ENCODE measurements around the gene KCNA3.

Gene KCNA3

DNA sequence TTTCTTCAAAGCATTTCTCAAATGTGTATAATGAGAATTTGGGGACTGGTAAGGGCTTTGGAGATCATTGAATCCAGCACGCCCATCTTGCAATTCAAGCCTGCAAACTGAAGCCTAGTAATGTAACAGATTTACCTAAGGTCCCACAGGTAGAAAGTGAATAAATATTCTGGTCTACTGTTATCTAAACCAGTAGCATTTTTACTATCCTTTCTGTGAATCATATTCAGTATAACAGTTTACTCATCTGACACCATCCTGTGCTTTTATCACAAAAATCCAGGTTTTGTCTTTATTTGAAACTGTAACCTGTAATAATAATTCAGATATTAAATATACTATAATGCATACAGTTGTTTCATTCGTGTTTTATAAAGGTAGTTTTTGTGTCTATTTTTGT, 17.4 kb downstream of the KCNA3 start:
- TF ChIP-seq, protein P1, sequence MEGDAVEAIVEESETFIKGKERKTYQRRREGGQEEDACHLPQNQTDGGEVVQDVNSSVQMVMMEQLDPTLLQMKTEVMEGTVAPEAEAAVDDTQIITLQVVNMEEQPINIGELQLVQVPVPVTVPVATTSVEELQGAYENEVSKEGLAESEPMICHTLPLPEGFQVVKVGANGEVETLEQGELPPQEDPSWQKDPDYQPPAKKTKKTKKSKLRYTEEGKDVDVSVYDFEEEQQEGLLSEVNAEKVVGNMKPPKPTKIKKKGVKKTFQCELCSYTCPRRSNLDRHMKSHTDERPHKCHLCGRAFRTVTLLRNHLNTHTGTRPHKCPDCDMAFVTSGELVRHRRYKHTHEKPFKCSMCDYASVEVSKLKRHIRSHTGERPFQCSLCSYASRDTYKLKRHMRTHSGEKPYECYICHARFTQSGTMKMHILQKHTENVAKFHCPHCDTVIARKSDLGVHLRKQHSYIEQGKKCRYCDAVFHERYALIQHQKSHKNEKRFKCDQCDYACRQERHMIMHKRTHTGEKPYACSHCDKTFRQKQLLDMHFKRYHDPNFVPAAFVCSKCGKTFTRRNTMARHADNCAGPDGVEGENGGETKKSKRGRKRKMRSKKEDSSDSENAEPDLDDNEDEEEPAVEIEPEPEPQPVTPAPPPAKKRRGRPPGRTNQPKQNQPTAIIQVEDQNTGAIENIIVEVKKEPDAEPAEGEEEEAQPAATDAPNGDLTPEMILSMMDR (IDR thresholded peaks at IDR 0.05; ENCODE audit: borderline replicate concordance, insufficient read depth, low read depth, low read length), result no peak
- H3K4me3 ChIP-seq (ENCODE audit: low read depth, low read length), result no peak overlapping the region

DNA sequence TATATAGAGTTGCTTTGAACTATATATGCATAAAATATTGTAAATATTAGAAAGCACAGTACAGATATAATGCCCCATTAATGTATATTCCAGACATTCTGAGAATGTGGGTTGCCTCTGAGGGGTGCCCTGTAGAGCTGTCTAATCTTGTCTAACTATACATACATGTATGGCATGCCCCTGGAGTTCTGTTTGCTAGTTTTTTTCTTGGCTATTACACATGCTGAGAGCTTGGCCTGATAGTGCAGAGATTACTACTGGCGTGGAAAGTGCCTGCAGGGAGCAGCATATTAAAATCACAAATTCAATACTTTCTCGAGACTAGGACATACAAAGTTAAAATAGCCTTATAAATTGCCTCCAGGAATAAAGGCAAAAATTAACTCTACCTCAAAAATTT, 24.1 kb downstream of the KCNA3 start:
- TF ChIP-seq, protein P1 (IDR thresholded peaks at IDR 0.05; ENCODE audit: borderline replicate concordance, insufficient read depth, low read depth, low read length), result no peak
- H3K4me3 ChIP-seq (ENCODE audit: low read depth, low read length), result no peak overlapping the region

DNA sequence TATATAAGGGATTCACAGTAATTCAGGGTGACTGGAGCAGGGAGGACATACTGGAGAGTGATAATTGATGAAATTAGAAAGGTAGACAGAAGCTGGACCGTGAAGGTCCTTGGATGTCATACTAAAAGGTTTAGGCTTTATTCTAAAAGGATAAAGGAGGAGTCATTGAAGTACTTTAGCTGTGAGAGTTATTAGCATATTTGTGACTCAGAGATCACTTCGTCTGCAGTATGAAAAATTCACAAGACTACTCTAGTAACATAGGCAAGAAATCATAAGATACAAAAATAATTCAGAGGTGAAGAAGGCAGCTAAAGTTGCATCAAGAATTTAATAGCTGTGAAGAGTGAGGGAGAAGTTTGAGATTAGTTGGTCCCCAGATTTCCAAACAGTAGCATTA, 26.3 kb downstream of the KCNA3 start:
- H3K4me3 ChIP-seq (ENCODE audit: low read depth, low read length), result no peak overlapping the region
- TF ChIP-seq, protein P1 (IDR thresholded peaks at IDR 0.05; ENCODE audit: borderline replicate concordance, insufficient read depth, low read depth, low read length), result no peak

DNA sequence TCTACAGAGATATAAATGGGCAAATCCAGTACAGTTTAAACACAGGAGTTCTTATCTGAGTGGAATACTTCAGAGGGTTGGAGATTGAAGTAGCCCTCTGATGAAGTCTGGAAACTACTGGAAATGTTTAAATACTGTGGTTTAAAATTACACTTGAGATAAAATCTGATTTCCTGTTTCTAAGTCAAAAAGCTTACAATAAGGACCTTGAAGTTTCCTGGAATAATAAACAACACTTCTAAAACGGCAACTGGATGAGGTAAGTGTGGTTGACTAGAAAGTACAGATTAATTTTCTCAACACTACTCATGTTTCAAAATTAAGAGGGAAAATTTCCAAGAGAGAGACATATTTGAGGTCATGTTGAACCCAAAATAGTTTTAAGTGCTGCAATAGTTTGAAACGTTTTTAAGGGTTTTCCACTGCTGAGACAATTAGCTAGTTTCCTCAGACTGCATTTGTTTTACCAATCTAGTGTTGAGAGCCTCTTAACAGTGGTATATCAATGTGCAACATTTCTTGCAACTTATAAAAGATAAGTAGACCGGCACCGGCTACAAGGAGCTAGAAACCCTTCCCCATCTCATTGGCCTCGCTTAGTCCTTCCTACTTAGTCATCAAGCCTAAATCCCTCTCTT, 27.4 kb downstream of the KCNA3 start:
- TF ChIP-seq, protein P1 (IDR thresholded peaks at IDR 0.05; ENCODE audit: borderline replicate concordance, insufficient read depth, low read depth, low read length), result no peak
- H3K4me3 ChIP-seq (ENCODE audit: low read depth, low read length), result no peak overlapping the region

DNA sequence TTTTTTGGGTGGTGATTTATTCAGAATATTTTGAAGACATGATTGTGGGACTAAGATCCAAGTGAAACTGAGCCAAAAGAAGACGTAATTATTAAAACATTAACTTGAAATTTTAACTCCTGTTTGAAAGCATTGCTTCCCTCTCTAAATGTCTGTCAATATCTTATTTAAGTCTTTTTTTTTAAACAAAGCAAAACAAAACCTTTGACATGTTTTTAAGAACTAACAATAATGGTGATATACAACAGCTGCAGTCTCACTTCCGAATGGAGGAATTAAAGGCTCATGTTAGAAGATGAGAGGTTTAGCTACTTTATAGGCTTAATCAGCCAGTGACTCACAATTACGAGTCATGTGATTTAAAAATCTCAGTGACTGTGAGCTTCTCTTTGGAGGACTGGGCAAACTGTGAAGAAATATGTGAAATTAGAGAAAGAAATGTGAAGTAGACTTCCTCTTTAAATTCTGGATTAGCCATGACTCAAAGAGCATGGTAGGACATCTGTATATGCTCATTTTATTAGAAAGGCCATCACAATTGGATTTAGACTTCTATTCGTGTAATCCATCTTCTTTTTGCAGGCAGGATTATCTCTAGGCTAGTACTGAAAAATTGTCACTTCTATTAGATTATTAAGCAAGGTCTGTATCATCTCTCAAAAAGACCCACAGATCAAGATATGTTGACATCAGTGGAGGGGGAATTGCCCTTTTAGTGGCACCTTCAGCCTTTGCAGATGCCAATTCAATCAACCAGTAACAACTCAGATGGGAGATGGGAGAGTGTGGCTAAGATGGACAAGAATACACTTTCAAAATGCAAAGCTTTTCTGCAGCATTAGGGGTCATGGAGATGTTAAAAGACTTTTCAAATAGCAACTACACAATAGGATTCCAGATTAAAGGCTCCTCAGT, 28.7 kb downstream of the KCNA3 start:
- TF ChIP-seq, protein P1 (IDR thresholded peaks at IDR 0.05; ENCODE audit: borderline replicate concordance, insufficient read depth, low read depth, low read length), result no peak
- no peak overlapping the region for H3K4me3 ChIP-seq (ENCODE audit: low read depth, low read length)

DNA sequence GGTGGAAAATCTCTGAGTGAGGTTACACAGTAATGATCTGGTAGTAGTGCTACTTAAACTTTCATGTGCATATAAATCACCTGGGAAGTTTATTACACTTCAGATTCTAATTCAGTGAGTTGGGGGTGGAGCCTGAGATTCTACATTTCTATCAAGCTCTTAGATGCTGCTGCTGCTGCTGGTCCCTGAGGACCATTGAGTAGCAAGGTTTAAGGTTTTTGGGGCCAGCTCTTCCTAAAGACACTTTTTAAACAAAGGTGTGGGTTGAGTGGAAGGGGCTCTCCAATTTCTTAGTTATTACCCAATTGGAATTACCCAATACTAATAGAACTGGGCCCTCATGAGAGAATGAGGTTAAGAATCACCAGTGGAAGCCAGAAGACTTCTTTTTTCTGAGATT, 29.5 kb downstream of the KCNA3 start:
- TF ChIP-seq, protein P1 (IDR thresholded peaks at IDR 0.05; ENCODE audit: borderline replicate concordance, insufficient read depth, low read depth, low read length), result no peak
- no peak overlapping the region for H3K4me3 ChIP-seq (ENCODE audit: low read depth, low read length)

Measured in GM12875 (cell line).